Liver (tissue), 9 donors: ENCODE results near the gene LINC01488. TPM values are rescaled to one million over a fixed set of nuclear protein-coding genes. Genes with fewer than 3 reads are reported as not detected.
A peak's percentile ranks its signal among the peaks of the same experiment; 100 is the strongest.

ENCODE experiments used
- DNase-seq: peaks from one replicate; pipeline ENCODE4 v3.0.0-alpha.2; 2017; ENCODE audit warnings: low spot score
- H3K27ac ChIP-seq, 2 donors: one replicate each; pipeline ENCODE4 v1.7.0; 2013; ENCODE audit warnings: inconsistent platforms in 2 of 2, low read length in 2 of 2, control low read depth in 1 of 2, low read depth in 1 of 2, mild to moderate bottlenecking in 1 of 2
- H3K27me3 ChIP-seq, 4 donors: one replicate each; pipeline versions ENCODE4 v1.6.1 to v1.7.0; 2013; ENCODE audit warnings: low read length in 3 of 4, inconsistent platforms in 1 of 4, mild to moderate bottlenecking in 1 of 4, moderate library complexity in 1 of 4; ENCODE audit not compliant: control insufficient read depth in 4 of 4, insufficient read depth in 4 of 4
- H3K36me3 ChIP-seq, 4 donors: one replicate each; pipeline versions ENCODE4 v1.6.1 to v1.7.0; 2013; ENCODE audit warnings: low read length in 3 of 4, mild to moderate bottlenecking in 3 of 4, low read depth in 1 of 4, moderate library complexity in 1 of 4; ENCODE audit not compliant: control insufficient read depth in 4 of 4, insufficient read depth in 3 of 4
- H3K4me1 ChIP-seq, 4 donors: one replicate each; pipeline versions ENCODE4 v1.6.1 to v1.7.0; 2013; ENCODE audit warnings: low read length in 3 of 4, mild to moderate bottlenecking in 3 of 4, moderate library complexity in 1 of 4; ENCODE audit not compliant: control insufficient read depth in 4 of 4, insufficient read depth in 4 of 4
- H3K4me3 ChIP-seq, 3 donors: one replicate each; pipeline versions ENCODE4 v1.6.1 to v1.7.0; 2013; ENCODE audit warnings: low read length in 3 of 3, control low read depth in 1 of 3, low read depth in 1 of 3, mild to moderate bottlenecking in 1 of 3
- H3K9ac ChIP-seq, 2 donors: one replicate each; pipeline ENCODE4 v1.7.0; 2013; ENCODE audit warnings: low read length in 2 of 2, mild to moderate bottlenecking in 2 of 2, moderate library complexity in 2 of 2, control low read depth in 1 of 2, low read depth in 1 of 2
- H3K9me3 ChIP-seq, 4 donors: one replicate each; pipeline versions ENCODE4 v1.6.1 to v1.7.0; 2013; ENCODE audit warnings: low read length in 3 of 4; ENCODE audit not compliant: control insufficient read depth in 4 of 4
- CTCF ChIP-seq: fragments of 150-350 bp; IDR thresholded peaks from 2 replicates; pipeline ENCODE4 v1.5.1; 2017; ENCODE audit warnings: improper control_type of control experiment, low read depth, low read length; ENCODE audit not compliant: missing input control
- EGR1 ChIP-seq, 2 donors: IDR thresholded peaks; 2 replicates each; pipeline ENCODE4 v1.6.1; 2016 to 2018; ENCODE audit warnings: antibody characterized with exemption in 2 of 2, low read depth in 2 of 2
- FOXA1 ChIP-seq: IDR thresholded peaks from 2 replicates; pipeline ENCODE4 v1.6.1; 2016; ENCODE audit warnings: antibody characterized with exemption
- HNF4G ChIP-seq: IDR thresholded peaks from 2 replicates; pipeline ENCODE4 v1.6.1; 2016; ENCODE audit warnings: antibody characterized with exemption
- RAD21 ChIP-seq, 2 donors: IDR thresholded peaks; 2 replicates each; pipeline ENCODE4 v1.6.1; 2016; ENCODE audit warnings: antibody characterized with exemption in 2 of 2, mild to moderate bottlenecking in 2 of 2
- RXRA ChIP-seq, 2 donors: IDR thresholded peaks; 2 replicates each; pipeline ENCODE4 v1.6.1; 2017 to 2018; ENCODE audit warnings: antibody characterized with exemption in 2 of 2, mild to moderate bottlenecking in 1 of 2
- SP1 ChIP-seq: IDR thresholded peaks from 2 replicates; pipeline ENCODE4 v1.6.1; 2018; ENCODE audit warnings: antibody characterized with exemption, mild to moderate bottlenecking
- WGBS: extraction: QIAGEN DNeasy Blood & Tissue Kit; methylation state at CpG from one replicate; pipeline ENCODE4 v1.1.7; 2013; 5-methylcytosine and 5-hydroxymethylcytosine counted together
- polyA plus RNA-seq, 2 donors: library from polyadenylated mRNA; stranded (reverse) in 1 of 2; unstranded in 1 of 2; fragments of 200-250 nt in 1 of 2; fragments of >200 nt in 1 of 2; fragmentation: Nextera tagmentation in 1 of 2; extraction: Ambion mirVana in 1 of 2; gene quantifications; one replicate each; pipeline versions ENCODE4 v1.2.1 to v1.2.3, GENCODE V29; 2013 to 2015
- total RNA-seq, 2 donors: library from RNA; depleted of rRNA; stranded (reverse); fragments of >200 nt; gene quantifications; one replicate each; pipeline ENCODE4 v1.2.3, GENCODE V29; 2014
- TF ChIP-seq, protein P1 (sequence below): IDR thresholded peaks from 2 replicates; pipeline ENCODE4 v1.6.1; 2016; ENCODE audit warnings: antibody characterized with exemption
- TF ChIP-seq, protein P2 (sequence below): IDR thresholded peaks from 2 replicates; pipeline ENCODE4 v1.6.1; 2016; ENCODE audit warnings: antibody characterized with exemption
- donor health status: healthy.
- donor health status: healthy.
- donor health status: healthy.
- donor health status: healthy.
- donor health status: healthy.

LINC01488 gene
- total and polyA plus RNA-seq, 4 donors: 0.05 to 2.3 (median 0.60) TPM

- no peaks in the 10 kb centered on the region for H3K36me3 ChIP-seq
- no peak for TF ChIP-seq CTCF
- H3K9me3 ChIP-seq: no peaks in the 10 kb centered on the region
- DNase-seq: no peak
- no peaks in the 10 kb centered on the region for H3K27me3 ChIP-seq
- WGBS: 94% methylated on average over 13 of the region's 13 CpGs
- H3K27ac ChIP-seq: no peak overlapping the region
- no peak overlapping the region for H3K9ac ChIP-seq
- H3K4me3 ChIP-seq: no peak overlapping the region
- peaks cover 0 to 19% (median 9%) of the 10 kb centered on the region in 4 donors for H3K4me1 ChIP-seq
Measured at GRCh38 chr11:69439651-69440464, 41.6 kb upstream of the LINC01488 start.

DNA sequence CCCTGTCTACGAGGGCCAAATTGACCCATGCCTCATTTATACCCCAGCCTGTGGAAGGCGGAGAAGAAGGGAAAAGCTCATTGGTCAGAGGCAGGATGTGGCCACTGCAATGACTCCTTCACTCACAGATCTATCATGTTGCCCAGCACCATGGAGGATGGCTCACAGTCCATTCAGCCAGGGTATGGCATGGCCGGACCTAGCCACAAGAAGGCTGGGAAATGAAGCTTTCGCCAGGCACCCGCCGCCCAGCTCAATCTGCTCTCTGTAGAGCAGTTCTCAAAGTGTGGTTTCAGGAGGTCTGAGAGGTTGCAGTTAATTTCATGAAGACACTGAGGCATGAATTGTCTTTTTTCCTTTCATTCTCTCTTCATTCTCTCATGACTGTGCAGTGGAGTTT, 40.6 kb upstream of the LINC01488 start:
- H3K9ac ChIP-seq: no peak overlapping the region
- no peak for TF ChIP-seq RXRA (IDR thresholded peaks at IDR 0.05)
- TF ChIP-seq SP1: no peak
- TF ChIP-seq HNF4G: no peak
- TF ChIP-seq RAD21 (IDR thresholded peaks at IDR 0.05): no peak
- no peak overlapping the region for H3K4me3 ChIP-seq
- no peaks in the 10 kb centered on the region for H3K9me3 ChIP-seq
- H3K4me1 ChIP-seq: peaks cover 0 to 19% (median 9%) of the 10 kb centered on the region in 4 donors
- no peak for DNase-seq
- H3K36me3 ChIP-seq: no peaks in the 10 kb centered on the region
- H3K27me3 ChIP-seq: no peaks in the 10 kb centered on the region
- H3K27ac ChIP-seq: no peak overlapping the region
- 94% methylated on average over 6 of the region's 6 CpGs for WGBS

GRCh38 chr11:69442012-69442806, 39.3 kb upstream of the LINC01488 start:
- H3K36me3 ChIP-seq: no peaks in the 10 kb centered on the region
- TF ChIP-seq RAD21 (IDR thresholded peaks at IDR 0.05): peak in 1 of 2 donors; percentile 20
- TF ChIP-seq, protein P1, sequence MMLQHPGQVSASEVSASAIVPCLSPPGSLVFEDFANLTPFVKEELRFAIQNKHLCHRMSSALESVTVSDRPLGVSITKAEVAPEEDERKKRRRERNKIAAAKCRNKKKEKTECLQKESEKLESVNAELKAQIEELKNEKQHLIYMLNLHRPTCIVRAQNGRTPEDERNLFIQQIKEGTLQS: no peak
- WGBS: 87% methylated on average over 10 of the region's 10 CpGs
- H3K9ac ChIP-seq: no peak overlapping the region
- H3K4me3 ChIP-seq: no peak overlapping the region
- no peaks in the 10 kb centered on the region for H3K27me3 ChIP-seq
- no peak overlapping the region for H3K27ac ChIP-seq
- no peaks in the 10 kb centered on the region for H3K9me3 ChIP-seq
- H3K4me1 ChIP-seq: peaks cover 0 to 19% (median 6%) of the 10 kb centered on the region in 4 donors
- DNase-seq: no peak

GRCh38 chr11:69442807-69443137, 38.7 kb upstream of the LINC01488 start:
- 46% methylated on average over 10 of the region's 10 CpGs for WGBS
- Histone ChIP-seq H3K9ac (no peak overlapping the region), H3K4me3 (no peak overlapping the region), H3K36me3 (no peaks in the 10 kb centered on the region), H3K9me3 (no peaks in the 10 kb centered on the region), H3K27ac (peak overlapping the region in 1 of 2 donors; percentile 68), H3K27me3 (no peaks in the 10 kb centered on the region), H3K4me1 (peaks cover 0 to 19% (median 6%) of the 10 kb centered on the region in 4 donors)
- DNase-seq: peak; percentile 44
- TF ChIP-seq, protein P2, sequence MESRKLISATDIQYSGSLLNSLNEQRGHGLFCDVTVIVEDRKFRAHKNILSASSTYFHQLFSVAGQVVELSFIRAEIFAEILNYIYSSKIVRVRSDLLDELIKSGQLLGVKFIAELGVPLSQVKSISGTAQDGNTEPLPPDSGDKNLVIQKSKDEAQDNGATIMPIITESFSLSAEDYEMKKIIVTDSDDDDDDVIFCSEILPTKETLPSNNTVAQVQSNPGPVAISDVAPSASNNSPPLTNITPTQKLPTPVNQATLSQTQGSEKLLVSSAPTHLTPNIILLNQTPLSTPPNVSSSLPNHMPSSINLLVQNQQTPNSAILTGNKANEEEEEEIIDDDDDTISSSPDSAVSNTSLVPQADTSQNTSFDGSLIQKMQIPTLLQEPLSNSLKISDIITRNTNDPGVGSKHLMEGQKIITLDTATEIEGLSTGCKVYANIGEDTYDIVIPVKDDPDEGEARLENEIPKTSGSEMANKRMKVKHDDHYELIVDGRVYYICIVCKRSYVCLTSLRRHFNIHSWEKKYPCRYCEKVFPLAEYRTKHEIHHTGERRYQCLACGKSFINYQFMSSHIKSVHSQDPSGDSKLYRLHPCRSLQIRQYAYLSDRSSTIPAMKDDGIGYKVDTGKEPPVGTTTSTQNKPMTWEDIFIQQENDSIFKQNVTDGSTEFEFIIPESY: no peak
- TF ChIP-seq CTCF: no peak
- no peak for TF ChIP-seq EGR1 (IDR thresholded peaks at IDR 0.05; ENCODE audit: low read depth in 2 of 2)
- TF ChIP-seq RXRA (IDR thresholded peaks at IDR 0.05): peak in 1 of 2 donors; percentile 38
- no peak for TF ChIP-seq FOXA1
